Activated CD4-positive, alpha-beta T cell treated with anti-CD3 and anti-CD28 coated beads, Interleukin-2, amount 10 ng/mL, durations not matched to agents 7 days and 5 days (primary cell): Measurements from ENCODE around the gene TP53I13. TPM values are rescaled to one million over a fixed set of nuclear protein-coding genes. Genes with fewer than 3 reads are reported as not detected.
A peak's percentile ranks its signal among the peaks of the same experiment; 100 is the strongest.

Source experiments
- CTCF ChIA-PET: fragments of 350-600 bp; sonication (Branson Sonifier 250); formaldehyde crosslinking; loops from one replicate; lab custom pipeline; 2021; ENCODE audit warnings: antibody characterized with exemption; lab: Charles Lee
- POLR2A ChIA-PET: fragments of 350-600 bp; sonication (Branson Sonifier 250); formaldehyde crosslinking; loops from one replicate; lab custom pipeline; 2021; ENCODE audit warnings: antibody characterized with exemption; lab: Charles Lee
- DNase-seq: peaks from one replicate; pipeline ENCODE4 v3.0.0-alpha.2; 2020
- H3K27ac Mint-ChIP-seq: one replicate; pipeline ENCODE4 v1.8.0; 2021; ENCODE audit warnings: mild to moderate bottlenecking, moderate library complexity, mixed read lengths
- H3K27me3 Mint-ChIP-seq: one replicate; pipeline ENCODE4 v1.8.0; 2021; ENCODE audit warnings: mixed read lengths
- H3K36me3 Mint-ChIP-seq: one replicate; pipeline ENCODE4 v1.8.0; 2021; ENCODE audit warnings: low read depth, mixed read lengths
- H3K4me1 Mint-ChIP-seq: one replicate; pipeline ENCODE4 v1.8.0; 2021; ENCODE audit warnings: mixed read lengths
- H3K4me3 Mint-ChIP-seq: one replicate; pipeline ENCODE4 v1.8.0; 2021; ENCODE audit warnings: mild to moderate bottlenecking, moderate library complexity, mixed read lengths
- H3K9me3 Mint-ChIP-seq: one replicate; pipeline ENCODE4 v1.8.0; 2021; ENCODE audit warnings: mixed read lengths
- total RNA-seq, 2 experiments: library from RNA; stranded (reverse); gene quantifications; one replicate each; pipeline ENCODE4 v1.2.3, GENCODE V29; 2021

TP53I13 gene
- total RNA-seq, 2 experiments from 2014 or later: 71.4 to 75.0 TPM

GRCh38 chr17:29584452-29585079 lies 16.1 kb downstream of the TP53I13 start:
- Mint-ChIP-seq H3K4me3 (peak overlapping the region; percentile 64), H3K27me3 (no peaks in the 10 kb centered on the region), H3K27ac (peak overlapping the region; percentile 86), H3K9me3 (no peaks in the 10 kb centered on the region), H3K4me1 (peaks cover 69% of the 10 kb centered on the region), H3K36me3 (peaks cover 33% of the 10 kb centered on the region)
- ChIA-PET POLR2A (no interaction called here), CTCF (interaction anchor here (2.2 to 6.7 kb wide), 3 partner anchors 8 to 33 kb away, joined by 6 to 45 read pairs (median 36); partner anchors contain the start of gene ANKRD13B)
- DNase-seq: no peak

GRCh38 chr17:29585080-29585751 lies 16.7 kb downstream of the TP53I13 start:
- Mint-ChIP-seq H3K27me3 (no peaks in the 10 kb centered on the region), H3K36me3 (peaks cover 27% of the 10 kb centered on the region), H3K27ac (peak overlapping the region; percentile 86), H3K4me3 (peak overlapping the region; percentile 64), H3K4me1 (peaks cover 70% of the 10 kb centered on the region), H3K9me3 (no peaks in the 10 kb centered on the region)
- ChIA-PET POLR2A (no interaction called here), CTCF (interaction anchor here (1.4 to 4.9 kb wide), 4 partner anchors 12 to 32 kb away, joined by 3 to 36 read pairs (median 12); no protein-coding TSS in a partner anchor)
- peak; percentile 45 for DNase-seq

- CTCF ChIA-PET: interaction anchor here (1.3 to 4.9 kb wide), 8 partner anchors 8 to 31 kb away, joined by 3 to 36 read pairs (median 6); partner anchors contain the start of gene TP53I13
- no peaks in the 10 kb centered on the region for H3K27me3 Mint-ChIP-seq
- peak overlapping the region; percentile 86 for H3K27ac Mint-ChIP-seq
- H3K4me1 Mint-ChIP-seq: peaks cover 82% of the 10 kb centered on the region
- POLR2A ChIA-PET: no interaction called here
- H3K4me3 Mint-ChIP-seq: peak overlapping the region; percentile 98
- H3K9me3 Mint-ChIP-seq: no peaks in the 10 kb centered on the region
- peaks cover 19% of the 10 kb centered on the region for H3K36me3 Mint-ChIP-seq
- no peak for DNase-seq
These were observed 18.4 kb downstream of the TP53I13 start for GRCh38 chr17:29586676-29587469.

- DNase-seq: no peak
- Mint-ChIP-seq H3K9me3 (no peaks in the 10 kb centered on the region), H3K36me3 (peaks cover 13% of the 10 kb centered on the region), H3K4me1 (peaks cover 83% of the 10 kb centered on the region), H3K27me3 (no peaks in the 10 kb centered on the region), H3K27ac (no peak overlapping the region), H3K4me3 (peak overlapping the region; percentile 98)
- ChIA-PET CTCF (interaction anchor here (0.6 to 4.9 kb wide), 8 partner anchors 8 to 438 kb away, joined by 3 to 36 read pairs (median 6); partner anchors contain the start of gene TP53I13), POLR2A (no interaction called here)
These were observed 19.1 kb downstream of the TP53I13 start for GRCh38 chr17:29587591-29587990.

GRCh38 chr17:29588017-29588561 lies 19.6 kb downstream of the TP53I13 start:
- Mint-ChIP-seq H3K36me3 (peaks cover 8% of the 10 kb centered on the region), H3K27ac (peak overlapping the region; percentile 90), H3K9me3 (no peaks in the 10 kb centered on the region), H3K27me3 (no peaks in the 10 kb centered on the region), H3K4me3 (peak overlapping the region; percentile 98), H3K4me1 (peaks cover 82% of the 10 kb centered on the region)
- POLR2A ChIA-PET: no interaction called here
- DNase-seq: no peak
- CTCF ChIA-PET: interaction anchor here (0.5 to 4.9 kb wide), 9 partner anchors 9 to 774 kb away, joined by 3 to 36 read pairs (median 5); partner anchors contain the start of gene TP53I13

GRCh38 chr17:29588562-29589411 lies 20.3 kb downstream of the TP53I13 start:
- Mint-ChIP-seq H3K4me1 (peaks cover 76% of the 10 kb centered on the region), H3K36me3 (peaks cover 3% of the 10 kb centered on the region), H3K27me3 (no peaks in the 10 kb centered on the region), H3K4me3 (peak overlapping the region; percentile 98), H3K9me3 (no peaks in the 10 kb centered on the region), H3K27ac (peak overlapping the region; percentile 90)
- ChIA-PET CTCF (interaction anchor here (0.5 to 4.9 kb wide), 8 partner anchors 9 to 774 kb away, joined by 3 to 36 read pairs (median 6); partner anchors contain the start of gene TP53I13), POLR2A (no interaction called here)
- peak; percentile 43 for DNase-seq

- Mint-ChIP-seq H3K27me3 (no peaks in the 10 kb centered on the region), H3K9me3 (no peaks in the 10 kb centered on the region), H3K27ac (peak within 1 kb of the TSS; percentile 93), H3K4me1 (peaks cover 73% of the 10 kb centered on the region), H3K36me3 (peaks cover 2% of the 10 kb centered on the region), H3K4me3 (peak within 1 kb of the TSS; percentile 98)
- peak; percentile 86 for DNase-seq
- ChIA-PET CTCF (interaction anchor here (2.1 to 4.9 kb wide), 2 partner anchors 24 to 28 kb away, joined by 10 to 36 read pairs; no protein-coding TSS in a partner anchor), POLR2A (no interaction called here)
These were observed 21.3 kb downstream of the TP53I13 start, which contains the start of gene GIT1 for GRCh38 chr17:29589524-29590410. Gene GIT1 (minus strand): TSS chr17:29589648. CDS start chr17:29589378, 270 bp downstream.

- Mint-ChIP-seq H3K4me3 (peak overlapping the region; percentile 77), H3K9me3 (no peaks in the 10 kb centered on the region), H3K27ac (peak overlapping the region; percentile 93), H3K27me3 (no peaks in the 10 kb centered on the region), H3K4me1 (peaks cover 64% of the 10 kb centered on the region), H3K36me3 (peaks cover 2% of the 10 kb centered on the region)
- DNase-seq: no peak
- CTCF ChIA-PET: interaction anchor here (0.9 to 5.0 kb wide), 7 partner anchors 9 to 221 kb away, joined by 3 to 116 read pairs (median 17); partner anchors contain the start of genes ABHD15 and TP53I13
- POLR2A ChIA-PET: no interaction called here
These were observed 22.1 kb downstream of the TP53I13 start for GRCh38 chr17:29590411-29591145.

- peaks cover 2% of the 10 kb centered on the region for H3K36me3 Mint-ChIP-seq
These were observed 22.7 kb downstream of the TP53I13 start for GRCh38 chr17:29591146-29591736.

More at GRCh38 chr17:29591146-29591736, 22.7 kb downstream of the TP53I13 start:
- no peaks in the 10 kb centered on the region for H3K27me3 Mint-ChIP-seq
- H3K4me1 Mint-ChIP-seq: peaks cover 58% of the 10 kb centered on the region
- H3K9me3 Mint-ChIP-seq: no peaks in the 10 kb centered on the region
- DNase-seq: peak; percentile 30
- POLR2A ChIA-PET: interaction anchor here (1.8 kb wide), 1 partner anchor 26 kb away, joined by 5 read pairs; no protein-coding TSS in a partner anchor
- peak overlapping the region; percentile 77 for H3K4me3 Mint-ChIP-seq
- CTCF ChIA-PET: interaction anchor here (0.8 to 5.0 kb wide), 14 partner anchors 9 to 341 kb away, joined by 3 to 116 read pairs (median 6); partner anchors contain the start of genes ABHD15, SSH2 and TP53I13
- peak overlapping the region; percentile 82 for H3K27ac Mint-ChIP-seq
